ENCODE results near the gene INPP4B. TPM values are rescaled to one million over a fixed set of nuclear protein-coding genes. Genes with fewer than 3 reads are reported as not detected.
A peak's percentile ranks its signal among the peaks of the same experiment; 100 is the strongest.

Gene INPP4B
- total and polyA plus RNA-seq, 2 donors (not counting 1 experiment from before 2014, with no cell fraction given): 19.7 to 22.2 TPM

DNA sequence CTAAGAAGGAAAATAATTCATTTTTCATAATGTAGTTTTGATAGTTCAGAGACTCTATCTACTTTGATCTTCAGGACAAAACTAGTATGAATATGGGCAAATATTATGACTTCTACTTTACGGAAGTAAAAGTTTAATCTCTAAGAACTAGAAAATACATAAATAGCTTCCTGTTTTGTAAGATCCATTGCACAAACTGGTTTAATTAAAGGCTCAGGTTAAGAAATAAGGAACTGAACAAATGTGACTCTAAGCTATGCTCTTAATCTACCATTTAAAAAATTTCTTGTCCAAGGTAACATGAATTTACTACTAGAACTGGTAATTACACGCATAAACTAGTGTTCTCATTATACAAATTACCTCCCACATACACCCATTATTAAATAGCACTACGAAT, 360.6 kb downstream of the INPP4B start:
- no peak overlapping the region for H3K27ac ChIP-seq (ENCODE audit: insufficient read depth, low read length)
- no peaks in the 10 kb centered on the region for H3K79me2 ChIP-seq (ENCODE audit: control insufficient read depth, insufficient read depth, low read length)
- H2AFZ ChIP-seq (ENCODE audit: low read length): no peak overlapping the region
- no peak for TF ChIP-seq EZH2 (IDR thresholded peaks at IDR 0.05; ENCODE audit: low read length, missing control alignments)
- TF ChIP-seq, protein P1, sequence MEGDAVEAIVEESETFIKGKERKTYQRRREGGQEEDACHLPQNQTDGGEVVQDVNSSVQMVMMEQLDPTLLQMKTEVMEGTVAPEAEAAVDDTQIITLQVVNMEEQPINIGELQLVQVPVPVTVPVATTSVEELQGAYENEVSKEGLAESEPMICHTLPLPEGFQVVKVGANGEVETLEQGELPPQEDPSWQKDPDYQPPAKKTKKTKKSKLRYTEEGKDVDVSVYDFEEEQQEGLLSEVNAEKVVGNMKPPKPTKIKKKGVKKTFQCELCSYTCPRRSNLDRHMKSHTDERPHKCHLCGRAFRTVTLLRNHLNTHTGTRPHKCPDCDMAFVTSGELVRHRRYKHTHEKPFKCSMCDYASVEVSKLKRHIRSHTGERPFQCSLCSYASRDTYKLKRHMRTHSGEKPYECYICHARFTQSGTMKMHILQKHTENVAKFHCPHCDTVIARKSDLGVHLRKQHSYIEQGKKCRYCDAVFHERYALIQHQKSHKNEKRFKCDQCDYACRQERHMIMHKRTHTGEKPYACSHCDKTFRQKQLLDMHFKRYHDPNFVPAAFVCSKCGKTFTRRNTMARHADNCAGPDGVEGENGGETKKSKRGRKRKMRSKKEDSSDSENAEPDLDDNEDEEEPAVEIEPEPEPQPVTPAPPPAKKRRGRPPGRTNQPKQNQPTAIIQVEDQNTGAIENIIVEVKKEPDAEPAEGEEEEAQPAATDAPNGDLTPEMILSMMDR (conservative IDR thresholded peaks at IDR 0.05 in 1 of 2, IDR thresholded peaks at IDR 0.05 in 1 of 2; ENCODE audit: low read depth in 1 of 2, low read length in 2 of 2): no peak
- no peaks in the 10 kb centered on the region for H3K36me3 ChIP-seq (ENCODE audit: control insufficient read depth, insufficient read depth, low read length)
- H4K20me1 ChIP-seq (ENCODE audit: control insufficient read depth, extremely low read depth, insufficient read depth, low read length): no peaks in the 10 kb centered on the region
- no peak overlapping the region for H3K9ac ChIP-seq (ENCODE audit: insufficient read depth, low read length)
- no peak for DNase-seq (ENCODE audit: low read depth in 2 of 2)
- no peaks in the 10 kb centered on the region for H3K27me3 ChIP-seq (ENCODE audit: control insufficient read depth, insufficient read depth, low read length)
- H3K4me3 ChIP-seq (replicated peaks in 1 of 4; ENCODE audit: control extremely low read depth in 1 of 4, insufficient read depth in 1 of 4, low read depth in 3 of 4, low read length in 4 of 4): no peak overlapping the region
- no peak overlapping the region for H3K4me2 ChIP-seq (ENCODE audit: extremely low read depth, insufficient read depth, low read length)
- no peaks in the 10 kb centered on the region for H3K4me1 ChIP-seq (ENCODE audit: control insufficient read depth, extremely low read depth, insufficient read depth, low read length)
- no peaks in the 10 kb centered on the region for H3K9me3 ChIP-seq (ENCODE audit: control insufficient read depth, insufficient read depth, low read depth, low read length)

DNA sequence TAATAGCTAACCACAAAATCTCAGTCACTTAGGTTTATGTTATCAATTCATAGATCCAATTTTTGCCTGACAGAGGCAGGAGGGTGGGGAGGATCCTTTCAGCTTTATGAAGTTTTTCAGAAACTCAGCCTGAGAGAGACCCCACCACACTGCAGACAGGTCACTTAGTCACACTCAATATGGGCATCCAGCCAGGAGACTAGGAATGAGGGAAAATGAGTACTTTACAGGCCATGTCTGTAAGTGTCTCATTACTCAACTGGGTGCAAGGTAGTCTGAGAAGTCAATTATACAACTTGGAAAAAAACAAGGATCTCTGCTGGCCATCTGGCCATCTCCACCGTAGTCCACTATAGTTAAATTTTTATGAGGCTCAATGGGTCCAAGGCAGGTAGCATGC, 365.9 kb downstream of the INPP4B start:
- TF ChIP-seq, protein P1 (conservative IDR thresholded peaks at IDR 0.05 in 1 of 2, IDR thresholded peaks at IDR 0.05 in 1 of 2; ENCODE audit: low read depth in 1 of 2, low read length in 2 of 2): no peak
- TF ChIP-seq EZH2 (IDR thresholded peaks at IDR 0.05; ENCODE audit: low read length, missing control alignments): no peak
- Histone ChIP-seq H3K79me2 (ENCODE audit: control insufficient read depth, insufficient read depth, low read length) (no peaks in the 10 kb centered on the region), H3K4me2 (ENCODE audit: extremely low read depth, insufficient read depth, low read length) (no peak overlapping the region), H3K9ac (ENCODE audit: insufficient read depth, low read length) (no peak overlapping the region), H3K27ac (ENCODE audit: insufficient read depth, low read length) (no peak overlapping the region), H3K9me3 (ENCODE audit: control insufficient read depth, insufficient read depth, low read depth, low read length) (no peaks in the 10 kb centered on the region), H4K20me1 (ENCODE audit: control insufficient read depth, extremely low read depth, insufficient read depth, low read length) (no peaks in the 10 kb centered on the region), H3K36me3 (ENCODE audit: control insufficient read depth, insufficient read depth, low read length) (no peaks in the 10 kb centered on the region), H3K4me3 (replicated peaks in 1 of 4; ENCODE audit: control extremely low read depth in 1 of 4, insufficient read depth in 1 of 4, low read depth in 3 of 4, low read length in 4 of 4) (no peak overlapping the region), H2AFZ (ENCODE audit: low read length) (no peak overlapping the region), H3K4me1 (ENCODE audit: control insufficient read depth, extremely low read depth, insufficient read depth, low read length) (peaks cover 2% of the 10 kb centered on the region), H3K27me3 (ENCODE audit: control insufficient read depth, insufficient read depth, low read length) (no peaks in the 10 kb centered on the region)
- peak; percentile 12 to 73 for DNase-seq (ENCODE audit: low read depth in 2 of 2)

DNA sequence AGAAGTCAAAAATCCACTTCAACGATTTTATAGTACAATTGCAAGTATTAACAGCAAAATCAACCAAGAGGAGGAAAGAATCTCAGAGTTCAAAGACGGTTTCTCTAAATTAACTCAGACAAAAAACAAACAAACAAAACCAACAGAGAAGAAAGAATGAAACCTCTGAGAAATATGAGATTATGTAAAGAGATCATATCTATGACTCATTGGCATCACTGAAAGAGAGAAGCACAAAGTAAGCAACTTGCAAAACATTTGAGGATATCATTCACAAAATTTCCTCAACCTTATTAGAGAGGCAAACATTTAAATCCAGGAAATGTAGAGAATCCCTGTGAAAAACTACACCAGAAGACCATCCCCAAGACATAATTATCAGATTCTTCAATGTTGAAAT, 370.4 kb downstream of the INPP4B start:
- no peaks in the 10 kb centered on the region for H3K36me3 ChIP-seq (ENCODE audit: control insufficient read depth, insufficient read depth, low read length)
- H4K20me1 ChIP-seq (ENCODE audit: control insufficient read depth, extremely low read depth, insufficient read depth, low read length): no peaks in the 10 kb centered on the region
- no peaks in the 10 kb centered on the region for H3K9me3 ChIP-seq (ENCODE audit: control insufficient read depth, insufficient read depth, low read depth, low read length)
- H2AFZ ChIP-seq (ENCODE audit: low read length): no peak overlapping the region
- no peak overlapping the region for H3K4me2 ChIP-seq (ENCODE audit: extremely low read depth, insufficient read depth, low read length)
- TF ChIP-seq, protein P1 (conservative IDR thresholded peaks at IDR 0.05 in 1 of 2, IDR thresholded peaks at IDR 0.05 in 1 of 2; ENCODE audit: low read depth in 1 of 2, low read length in 2 of 2): no peak
- no peak overlapping the region for H3K4me3 ChIP-seq (replicated peaks in 1 of 4; ENCODE audit: control extremely low read depth in 1 of 4, insufficient read depth in 1 of 4, low read depth in 3 of 4, low read length in 4 of 4)
- no peaks in the 10 kb centered on the region for H3K27me3 ChIP-seq (ENCODE audit: control insufficient read depth, insufficient read depth, low read length)
- peaks cover 2% of the 10 kb centered on the region for H3K4me1 ChIP-seq (ENCODE audit: control insufficient read depth, extremely low read depth, insufficient read depth, low read length)
- no peaks in the 10 kb centered on the region for H3K79me2 ChIP-seq (ENCODE audit: control insufficient read depth, insufficient read depth, low read length)
- H3K9ac ChIP-seq (ENCODE audit: insufficient read depth, low read length): no peak overlapping the region
- DNase-seq (ENCODE audit: low read depth in 2 of 2): peak; percentile 22 to 56
- H3K27ac ChIP-seq (ENCODE audit: insufficient read depth, low read length): no peak overlapping the region

Measured in fibroblast of lung (primary cell).